Stimulated activated CD8-positive, alpha-beta memory T cell treated with anti-CD3 and anti-CD28 coated beads, Interleukin-7, amount 100 ng/mL, for 48 hours (primary cell): ENCODE data around the gene CAMSAP2.
A peak's percentile ranks its signal among the peaks of the same experiment; 100 is the strongest.

Experiments used
- DNase-seq, 2 donors: peaks; one replicate each; pipeline ENCODE4 v3.0.0-alpha.2; 2020; ENCODE audit warnings: low read depth in 1 of 2; ENCODE audit errors: extremely low read depth in 1 of 2

CAMSAP2 gene

DNA sequence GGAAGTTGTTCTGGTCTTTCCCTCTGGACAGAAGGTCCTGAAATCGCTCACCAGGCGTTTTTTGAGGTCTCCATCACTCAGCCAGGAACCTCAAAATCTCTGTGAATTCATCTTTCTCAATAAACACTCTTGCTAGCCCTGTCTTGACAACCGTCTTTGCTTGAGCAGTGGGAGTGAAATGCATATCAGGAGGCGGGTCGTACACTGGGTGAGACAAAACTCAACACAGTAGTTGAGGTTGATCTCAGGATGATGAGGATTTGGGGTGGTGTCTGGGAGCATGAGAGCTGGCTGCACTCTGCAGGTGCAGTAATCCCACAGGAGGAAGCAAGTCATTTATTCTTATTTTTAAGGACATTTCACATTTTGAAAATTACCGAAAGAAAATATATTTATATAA lies 136.0 kb downstream of the CAMSAP2 start:
- no peak for DNase-seq

- DNase-seq: no peak
Observed at GRCh38 chr1:200875416-200875815, 136.7 kb downstream of the CAMSAP2 start.

GRCh38 chr1:200877010-200877409 lies 138.3 kb downstream of the CAMSAP2 start:
- no peak for DNase-seq

- peak; percentile 33 to 68 for DNase-seq
Observed at GRCh38 chr1:200877839-200878551, 139.3 kb downstream of the CAMSAP2 start.

- DNase-seq: peak in 1 of 2 donors; percentile 42
Observed at GRCh38 chr1:200880212-200880611, 141.5 kb downstream of the CAMSAP2 start.

DNA sequence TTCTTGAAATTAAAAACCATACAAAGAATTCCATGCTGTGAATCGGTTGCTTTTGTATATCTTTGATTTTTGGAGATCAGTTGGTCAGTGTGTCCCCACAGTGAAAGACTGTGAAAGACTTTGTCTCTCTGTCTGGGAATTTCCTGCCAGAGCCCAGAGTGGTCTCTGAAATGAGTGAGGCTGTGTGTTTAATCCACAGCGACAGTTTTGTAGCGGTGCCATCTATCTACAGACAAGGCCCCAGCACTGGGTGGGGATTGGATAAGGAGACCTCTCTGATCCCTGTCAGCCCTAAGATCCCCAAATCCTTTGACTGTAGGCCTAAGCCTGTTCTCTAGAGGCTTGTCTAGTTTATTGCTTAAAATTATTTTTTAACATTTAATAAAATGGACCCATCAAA lies 144.4 kb downstream of the CAMSAP2 start:
- DNase-seq: no peak

DNA sequence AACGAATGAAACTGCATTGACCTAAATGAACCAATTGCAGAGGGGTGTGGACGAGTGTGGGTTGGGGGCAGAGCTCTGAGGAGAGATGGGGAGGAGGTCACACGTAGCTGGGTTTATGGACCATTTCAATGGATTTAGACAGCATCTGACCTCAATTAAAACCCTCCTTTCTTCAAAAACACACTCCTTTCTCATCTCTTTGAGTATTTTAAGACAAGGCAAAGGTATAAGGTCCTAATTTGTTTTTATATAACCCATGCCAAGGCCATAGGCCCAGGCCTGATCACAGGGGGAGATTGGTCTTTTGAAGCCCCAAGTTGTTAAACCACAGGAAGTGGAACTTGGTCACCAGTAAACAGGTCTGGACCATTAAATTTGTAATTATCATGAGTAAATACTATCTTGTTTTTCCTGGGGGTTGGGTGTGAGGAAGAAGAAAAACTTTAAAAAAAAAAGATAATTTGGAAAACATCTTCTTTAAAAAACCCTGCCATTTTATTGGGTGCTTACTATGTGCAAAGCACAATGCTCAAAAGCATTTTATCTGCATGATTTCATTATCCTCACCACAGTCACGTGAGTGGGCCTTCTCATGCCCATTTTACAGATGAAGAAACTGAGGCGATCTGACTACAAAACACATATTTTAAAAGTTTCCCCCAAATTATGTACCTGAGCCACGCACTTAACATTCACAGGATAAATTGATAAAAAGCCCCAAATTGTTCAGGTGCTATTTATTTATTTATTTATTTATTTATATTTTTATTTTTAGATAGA lies 147.1 kb downstream of the CAMSAP2 start:
- DNase-seq: no peak

DNA sequence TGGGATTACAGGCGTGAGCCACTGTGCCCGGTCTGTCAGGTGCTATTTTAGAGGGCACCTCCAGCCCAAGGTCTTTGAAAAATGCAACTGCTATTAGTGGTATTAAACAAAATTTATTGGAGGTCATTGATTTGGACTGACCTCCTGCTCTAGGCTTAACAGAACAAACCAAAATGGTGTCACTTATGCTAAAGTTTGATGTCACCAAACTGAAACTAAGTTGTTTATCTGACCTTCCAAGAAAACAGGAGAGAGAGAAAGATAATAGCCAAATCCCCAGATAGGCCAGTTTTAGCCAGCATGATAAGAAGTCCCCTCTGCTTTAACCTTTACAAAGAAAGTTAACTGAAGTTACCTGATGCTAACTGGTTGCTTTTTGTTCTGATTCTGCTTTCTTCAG lies 147.9 kb downstream of the CAMSAP2 start:
- DNase-seq: no peak

DNA sequence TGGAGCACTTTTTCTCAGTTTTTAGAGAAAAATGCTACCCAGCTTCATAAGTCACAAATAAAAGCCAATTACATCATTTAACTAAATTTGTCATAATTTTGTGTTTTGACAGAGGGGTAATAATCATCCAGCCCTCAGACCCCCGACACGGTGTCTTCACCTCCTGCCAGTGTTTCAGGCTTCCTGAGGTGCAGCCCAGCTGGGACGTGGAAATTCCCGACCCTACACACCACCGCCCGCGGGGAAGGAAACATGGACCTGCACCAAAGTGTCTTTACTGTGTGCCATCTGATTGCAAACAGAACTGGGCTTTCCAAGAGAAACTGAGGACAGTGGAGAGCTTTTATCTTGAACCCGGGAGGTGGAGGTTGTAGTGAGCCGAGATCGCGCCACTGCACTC lies 148.3 kb downstream of the CAMSAP2 start:
- DNase-seq: no peak

DNA sequence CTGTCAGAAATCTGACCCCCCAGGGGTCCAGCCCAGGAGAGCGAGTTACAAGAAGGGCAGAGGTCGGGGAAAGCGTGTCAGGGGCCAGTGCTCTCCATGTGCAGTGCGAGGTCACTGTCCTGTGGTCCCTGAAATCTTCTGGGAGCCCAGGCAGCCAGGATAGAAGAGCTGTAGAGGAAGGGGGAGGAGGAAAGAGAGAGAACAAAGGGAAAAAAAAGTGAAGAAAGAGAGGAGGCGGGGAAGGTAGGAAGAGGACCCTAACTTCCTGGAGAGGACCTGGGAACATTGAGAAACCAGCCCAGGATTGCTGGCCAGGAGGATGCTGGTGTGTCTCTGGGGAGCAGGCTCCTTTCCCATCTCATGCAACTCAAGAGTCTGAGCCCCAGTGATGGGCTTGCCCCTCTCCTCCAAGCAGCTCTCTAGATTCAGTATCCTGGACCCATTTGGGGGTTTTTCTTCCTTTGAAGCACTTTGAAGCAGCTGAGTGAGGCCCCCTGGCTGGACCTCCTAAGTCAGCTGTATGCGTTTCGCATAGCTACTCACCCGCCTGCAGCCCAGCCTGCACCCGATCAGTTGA lies 149.2 kb downstream of the CAMSAP2 start:
- DNase-seq: no peak

- peak; percentile 57 to 60 for DNase-seq
Observed at GRCh38 chr1:200888349-200888838, 149.7 kb downstream of the CAMSAP2 start.

- DNase-seq: no peak
Observed at GRCh38 chr1:200889571-200889970, 150.9 kb downstream of the CAMSAP2 start.

GRCh38 chr1:200890027-200890426 lies 151.3 kb downstream of the CAMSAP2 start:
- no peak for DNase-seq

DNA sequence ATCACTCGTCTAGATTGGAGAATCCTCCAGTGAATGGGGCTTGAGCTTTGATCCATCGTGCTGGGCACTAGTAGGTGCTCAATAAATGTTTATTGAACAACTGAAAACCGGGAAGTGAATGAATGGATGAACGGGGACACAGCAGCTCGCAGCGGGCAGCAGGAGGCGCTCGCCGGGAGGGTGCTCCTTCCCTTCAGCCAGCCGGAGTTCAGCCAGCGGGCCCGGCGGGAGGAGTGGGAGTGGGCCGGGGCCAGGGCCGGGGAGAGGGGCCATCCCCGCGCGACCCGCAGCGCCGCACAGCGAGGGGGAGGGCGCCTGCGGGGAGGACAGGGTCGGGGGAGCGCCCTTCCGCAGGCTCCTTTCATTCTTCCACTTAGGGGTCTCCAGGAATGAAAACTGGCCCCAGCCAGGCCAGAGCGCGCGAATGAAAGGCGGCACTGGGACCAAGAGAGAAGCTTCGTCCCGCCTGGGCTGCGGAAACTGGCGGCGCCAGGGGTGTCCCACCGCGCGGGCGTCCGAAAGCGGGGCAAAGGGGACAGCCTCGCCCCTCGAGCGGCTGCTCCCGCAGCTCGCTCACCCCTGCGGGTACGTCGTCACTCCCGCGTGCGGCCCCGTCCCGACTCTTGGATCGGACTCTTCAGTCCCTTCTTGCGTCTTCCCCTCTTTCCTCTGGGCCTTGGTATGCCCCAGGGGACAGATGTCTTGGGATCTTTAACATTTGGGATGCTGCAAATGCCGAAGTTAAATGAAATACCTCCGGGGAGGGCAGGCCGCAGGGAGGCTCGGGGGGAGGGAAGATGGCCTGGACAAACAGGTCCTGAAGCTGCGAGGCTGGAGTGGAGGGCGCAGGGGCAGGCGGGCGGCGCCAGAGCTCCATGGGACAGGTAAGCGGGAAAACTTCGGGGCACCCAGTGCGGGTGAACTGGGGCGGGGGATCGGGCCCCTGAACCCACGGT lies 152.4 kb downstream of the CAMSAP2 start:
- DNase-seq: no peak

DNA sequence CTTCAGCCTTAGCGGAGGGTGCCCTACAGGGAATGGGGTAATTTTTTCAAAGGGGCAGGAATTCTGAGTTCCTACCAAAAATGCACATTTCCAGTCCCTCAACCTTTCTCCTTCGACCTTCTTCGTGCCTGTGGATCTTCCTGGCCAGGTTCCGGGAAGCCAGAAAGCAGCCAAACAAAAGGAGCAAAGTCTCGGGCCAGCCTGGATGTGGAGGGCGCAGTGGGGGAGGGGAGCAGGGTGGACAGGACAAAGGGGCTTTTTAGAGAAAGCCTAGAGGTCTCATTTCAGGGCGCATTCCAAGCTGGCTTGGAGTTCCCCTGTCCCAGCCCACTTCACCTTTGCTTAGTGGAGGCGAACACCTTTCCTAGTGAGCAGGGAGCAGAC lies 153.1 kb downstream of the CAMSAP2 start:
- DNase-seq: no peak

DNA sequence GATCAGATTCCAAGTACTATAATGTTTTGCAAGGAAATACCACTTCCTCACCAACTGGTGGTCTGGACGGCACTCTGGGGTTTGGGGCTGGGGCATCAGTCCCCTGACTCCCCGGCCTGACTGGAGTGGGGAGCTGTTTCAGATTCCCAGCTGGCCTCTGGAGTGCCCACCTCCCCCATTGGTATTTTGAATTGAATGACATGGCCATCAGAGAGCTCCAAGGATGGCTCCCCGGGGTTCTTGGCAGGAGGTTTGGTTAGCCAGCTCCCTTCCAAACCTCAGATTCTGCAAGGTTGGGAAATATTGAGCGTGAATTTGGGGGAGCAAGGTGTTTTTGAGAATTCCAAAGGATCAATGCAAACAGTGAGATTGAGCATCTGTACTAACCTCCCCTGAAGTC lies 153.9 kb downstream of the CAMSAP2 start:
- no peak for DNase-seq

GRCh38 chr1:200892958-200893357 lies 154.3 kb downstream of the CAMSAP2 start:
- DNase-seq: no peak

GRCh38 chr1:200893411-200893901 lies 154.8 kb downstream of the CAMSAP2 start:
- no peak for DNase-seq

DNA sequence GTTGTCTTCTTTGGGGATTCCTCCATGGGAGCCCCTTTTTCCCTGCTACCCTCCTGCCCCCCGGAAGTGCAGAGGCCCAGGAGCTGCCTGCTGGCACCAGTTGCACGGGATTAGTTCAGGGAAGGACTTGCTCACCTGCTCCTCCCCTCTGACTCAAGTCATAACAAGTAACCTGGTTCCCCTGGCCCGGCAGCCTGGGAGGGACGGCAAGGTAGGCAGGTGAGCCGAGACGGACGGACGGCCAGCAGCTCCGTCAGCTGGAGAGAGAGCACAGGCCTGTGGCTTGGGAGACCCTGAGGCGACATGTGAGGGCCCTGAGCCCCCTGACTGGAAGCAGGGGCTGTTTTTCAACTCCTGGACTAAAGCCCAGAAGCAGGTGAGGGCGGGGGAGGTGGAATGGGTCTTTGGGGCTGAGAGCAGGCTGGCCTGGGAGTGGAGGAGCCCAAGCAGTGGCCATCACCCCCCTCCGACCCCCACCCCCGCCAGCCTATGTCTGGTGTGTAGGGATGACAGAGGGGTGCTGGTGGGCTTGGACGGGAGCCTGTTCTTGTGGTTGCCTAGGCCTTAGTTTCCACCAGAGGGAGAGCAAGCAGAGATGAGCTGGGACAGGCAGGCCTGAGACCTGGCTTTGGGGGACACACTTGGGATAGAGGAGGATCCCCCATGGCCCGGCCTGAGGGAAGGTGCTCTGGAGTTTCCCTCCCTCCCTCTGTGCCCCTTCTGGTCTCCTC lies 156.2 kb downstream of the CAMSAP2 start, which contains the start of gene INAVA:
TSS of gene INAVA (plus strand) at position 189 of the 731 bp plus-strand sequence. CDS start 3,501 bp downstream, outside the sequence.
- DNase-seq: no peak

GRCh38 chr1:200895443-200895789 lies 156.7 kb downstream of the CAMSAP2 start:
- DNase-seq: no peak
